Activated CD4-positive, alpha-beta T cell treated with anti-CD3 and anti-CD28 coated beads for 48 hours (primary cell): Measurements from ENCODE around the gene EPHX1.
"Not testable (repeated sequence)": the region's sequence is repeated elsewhere in the genome, so short reads cannot be mapped to it uniquely, and the experiment has no call there.

ENCODE experiments used
- DNase-seq: peaks from one replicate; pipeline ENCODE4 v3.0.0-alpha.2; 2020

Gene EPHX1

DNA sequence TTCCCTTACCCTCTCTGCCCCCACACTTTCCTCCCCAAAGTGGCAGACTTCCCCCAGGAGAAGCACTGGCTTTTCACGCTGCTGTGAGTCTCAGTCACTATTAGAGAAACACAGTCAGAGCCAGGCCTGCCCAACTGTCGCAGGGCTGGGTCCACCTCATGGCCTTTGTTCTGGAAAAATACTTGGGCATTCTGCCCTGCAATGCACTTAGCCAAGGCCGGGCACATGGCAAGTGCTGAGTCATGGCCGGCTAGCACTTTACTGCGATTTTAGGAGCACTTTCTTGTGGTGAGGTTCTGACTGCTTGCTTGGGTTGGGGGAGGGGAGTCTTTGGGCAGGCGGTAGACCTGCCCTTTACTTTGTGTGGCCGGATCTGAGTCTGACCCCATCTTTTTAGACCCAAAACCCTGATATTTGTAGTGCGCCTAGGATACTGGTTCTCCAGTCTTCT, 7.7 kb downstream of the EPHX1 start:
- no peak for DNase-seq

DNA sequence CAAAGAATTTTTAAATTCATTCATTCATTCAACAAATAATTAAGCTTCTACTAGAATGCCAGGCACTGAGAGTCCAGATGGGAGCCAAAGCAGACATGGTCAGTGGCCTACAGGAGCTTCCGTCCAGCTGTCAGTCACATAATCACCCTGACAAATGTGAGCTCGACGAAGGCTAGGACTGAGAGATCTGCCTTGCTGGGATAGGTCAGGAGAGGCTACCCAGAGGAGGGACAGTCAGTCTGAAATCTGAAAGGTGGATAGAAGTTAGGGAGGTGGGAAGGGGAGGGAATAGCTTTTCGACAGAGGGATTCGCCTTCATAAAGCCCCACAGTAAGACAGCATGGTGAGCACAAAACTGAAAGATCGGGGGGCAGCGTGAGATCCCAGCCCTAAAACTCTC, 8.3 kb downstream of the EPHX1 start:
- no peak for DNase-seq

DNA sequence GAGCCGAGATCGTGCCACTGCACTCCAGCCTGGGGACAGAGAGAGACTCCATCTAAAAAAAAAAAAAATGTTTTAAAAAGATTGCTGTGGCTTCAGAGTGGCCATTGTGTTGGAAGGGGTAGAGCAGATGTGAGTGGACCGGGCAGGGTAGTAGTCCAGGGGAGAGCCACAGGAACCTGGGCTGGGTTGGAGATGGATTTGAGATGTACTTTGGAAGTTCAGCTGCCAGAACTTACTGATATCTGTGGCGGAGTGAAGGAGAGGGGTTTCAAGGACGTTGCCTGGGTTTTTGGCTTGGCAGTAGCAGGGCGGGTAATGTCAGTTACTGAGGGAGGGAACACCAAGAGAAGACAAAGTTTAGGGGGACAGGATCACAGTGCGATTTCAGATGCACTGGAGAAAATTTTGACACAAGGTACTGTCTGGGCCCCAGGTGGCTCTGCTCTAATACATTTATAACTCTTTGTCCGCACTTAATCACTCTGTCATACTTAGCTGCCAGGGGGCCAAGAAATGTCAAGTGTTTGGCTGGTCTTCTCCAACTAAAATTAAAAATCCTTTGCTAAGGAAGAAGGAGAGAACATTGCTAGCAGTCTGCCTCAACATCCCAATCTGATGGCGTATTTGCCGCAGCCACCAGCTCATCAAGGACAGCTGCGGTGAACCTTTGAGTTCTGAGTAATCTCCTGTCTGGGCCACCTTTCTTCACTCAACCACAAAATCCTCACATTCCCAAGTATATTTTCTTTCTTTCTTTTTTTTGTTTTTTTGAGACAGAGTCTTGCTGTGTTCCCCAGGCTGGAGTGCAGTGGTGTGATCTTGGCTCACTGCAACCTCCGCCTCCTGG, 9.6 kb downstream of the EPHX1 start:
- DNase-seq, result no peak

DNA sequence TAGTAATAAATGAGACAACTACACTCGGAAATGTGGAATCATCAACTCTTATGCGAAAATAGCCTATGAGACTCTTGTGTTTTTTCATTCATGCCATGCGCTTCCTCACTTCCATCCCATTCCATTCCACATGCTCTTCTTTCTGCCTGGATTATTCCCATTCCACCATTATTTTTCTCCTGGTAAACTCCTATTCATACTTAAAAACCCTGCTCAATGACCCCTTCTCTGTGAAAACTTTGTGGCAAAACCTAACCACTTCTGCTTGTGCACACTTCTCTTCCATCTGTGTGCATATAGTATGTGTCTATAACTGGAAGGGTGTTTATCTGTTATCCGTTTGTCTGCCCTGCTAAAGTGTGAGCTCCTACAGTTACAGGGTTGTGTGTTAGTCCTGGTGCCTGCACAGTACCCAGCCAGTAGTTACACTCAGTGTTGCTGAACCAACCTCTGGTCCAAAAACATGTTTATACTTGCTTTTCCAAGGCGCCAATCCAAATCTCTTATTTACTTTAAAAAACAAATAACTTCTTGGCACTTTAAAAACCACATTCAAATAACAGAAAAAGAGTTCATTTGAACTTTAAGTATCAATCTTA, 10.7 kb downstream of the EPHX1 start:
- no peak for DNase-seq

DNA sequence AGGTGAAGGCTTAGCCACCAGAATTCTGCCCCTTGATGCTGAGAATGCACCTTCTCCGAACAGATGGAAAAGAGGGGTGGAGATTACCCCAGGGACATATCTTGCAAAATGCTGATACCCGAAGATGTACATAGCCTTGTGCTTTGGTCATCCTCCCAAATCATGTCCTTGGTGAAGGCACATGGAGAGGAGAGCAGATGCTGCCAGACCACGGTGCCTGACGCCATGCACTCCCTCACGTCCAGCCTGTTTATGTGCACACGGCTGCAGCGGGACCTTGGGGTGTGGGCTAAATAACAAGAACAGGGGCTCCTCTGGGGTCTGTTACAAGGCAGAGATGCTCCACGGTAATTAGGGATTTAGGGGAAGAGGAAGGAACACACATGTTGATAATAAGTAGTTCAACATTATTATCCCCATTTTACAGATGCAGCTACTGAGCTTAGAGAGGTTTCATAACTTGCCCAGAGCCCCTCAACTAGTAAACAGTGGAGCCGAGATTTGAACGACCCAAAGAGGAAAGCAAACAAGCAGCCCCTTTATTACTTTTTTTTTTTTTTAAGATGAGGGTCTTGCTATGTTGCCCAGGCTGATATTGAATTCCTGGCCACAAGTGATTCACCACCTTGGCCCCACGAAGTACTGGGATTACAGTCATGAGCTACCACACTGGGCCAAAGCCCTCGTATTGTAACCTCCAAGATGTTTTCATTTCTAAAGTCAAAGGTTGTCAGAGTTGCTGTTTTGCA, 12.9 kb downstream of the EPHX1 start:
- DNase-seq, result no peak

DNA sequence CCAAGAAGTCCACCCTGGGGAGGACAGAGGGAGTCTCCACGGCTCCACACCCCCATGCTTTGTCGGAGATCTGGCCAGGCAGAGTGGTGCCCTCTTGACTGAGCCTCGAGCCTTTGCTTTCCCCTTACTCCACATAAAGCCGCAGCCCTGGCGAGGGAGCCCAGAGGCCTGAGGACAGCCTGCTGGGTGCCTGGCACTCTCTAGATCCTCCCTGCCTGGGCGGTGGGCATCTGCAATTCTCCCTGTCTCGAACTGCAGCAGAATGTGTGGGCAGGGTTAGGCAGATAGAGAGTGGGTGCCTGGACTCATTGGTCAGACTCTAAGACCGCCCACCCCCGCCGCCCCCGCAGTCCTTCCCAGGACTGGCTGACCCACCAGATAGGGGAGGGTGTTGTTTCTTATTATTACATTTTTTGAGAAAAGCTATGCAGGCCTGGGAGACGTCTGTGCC, 13.9 kb downstream of the EPHX1 start:
- no peak for DNase-seq

DNA sequence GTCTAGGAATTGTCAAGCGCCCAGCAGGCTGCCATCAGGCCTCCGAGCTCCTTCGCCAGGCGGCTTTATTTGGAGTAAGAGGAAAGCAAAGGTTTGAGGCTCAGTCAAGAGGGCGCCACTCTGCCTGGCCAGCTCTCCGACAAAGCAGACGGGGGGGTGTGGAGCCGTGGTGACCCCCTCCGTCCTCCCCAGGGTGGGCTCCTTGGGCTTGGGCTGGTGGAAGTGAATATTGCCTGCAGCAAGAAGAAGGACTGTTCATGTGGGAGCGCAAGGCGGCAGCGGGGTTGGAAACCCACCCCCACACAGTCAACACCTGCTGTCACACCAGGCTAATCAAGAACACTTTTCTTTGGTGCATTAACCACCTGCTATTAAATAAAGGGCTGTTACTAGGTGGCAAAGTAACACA, 14.6 kb downstream of the EPHX1 start:
- no peak for DNase-seq

DNA sequence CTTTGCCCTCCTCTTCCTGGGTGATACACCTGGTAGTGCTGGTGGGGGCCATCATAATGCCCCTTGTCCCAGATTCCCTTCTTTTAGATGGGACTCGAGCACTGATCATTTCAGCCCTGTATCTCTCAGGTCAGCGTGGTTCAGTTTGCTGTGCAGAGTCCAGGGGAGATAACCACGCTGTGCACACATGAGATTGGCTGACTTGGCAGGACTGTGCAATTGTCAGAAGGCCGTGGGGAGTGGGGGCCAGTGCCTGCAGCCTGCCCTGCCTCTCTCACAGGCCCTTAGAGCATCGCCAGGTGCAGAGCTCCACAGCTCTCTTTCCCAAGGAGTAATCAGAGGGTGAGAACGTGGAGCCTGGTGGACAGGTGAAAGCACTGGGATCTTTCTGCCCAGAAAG, 15.2 kb downstream of the EPHX1 start:
- no peak for DNase-seq

DNA sequence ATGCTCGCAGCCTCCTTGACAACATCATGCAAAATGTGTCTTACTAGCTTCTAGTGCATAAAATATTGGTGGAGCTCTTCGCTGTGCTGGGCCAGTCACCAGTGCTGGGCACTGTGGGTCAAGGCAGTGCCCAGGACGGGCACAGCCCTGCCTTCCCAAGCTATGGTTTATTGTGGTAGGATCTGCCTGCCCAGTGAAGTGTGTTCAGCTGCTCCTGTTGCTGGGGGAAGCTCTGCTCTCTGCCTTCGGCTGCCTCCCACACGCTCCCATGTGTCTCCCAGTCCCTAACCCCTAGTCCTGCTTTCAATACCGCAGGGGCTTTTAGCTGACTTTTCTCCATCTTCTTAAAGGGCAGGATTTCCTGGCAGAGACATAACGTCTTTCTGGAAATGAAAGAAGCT, 15.7 kb downstream of the EPHX1 start:
- DNase-seq, result no peak

DNA sequence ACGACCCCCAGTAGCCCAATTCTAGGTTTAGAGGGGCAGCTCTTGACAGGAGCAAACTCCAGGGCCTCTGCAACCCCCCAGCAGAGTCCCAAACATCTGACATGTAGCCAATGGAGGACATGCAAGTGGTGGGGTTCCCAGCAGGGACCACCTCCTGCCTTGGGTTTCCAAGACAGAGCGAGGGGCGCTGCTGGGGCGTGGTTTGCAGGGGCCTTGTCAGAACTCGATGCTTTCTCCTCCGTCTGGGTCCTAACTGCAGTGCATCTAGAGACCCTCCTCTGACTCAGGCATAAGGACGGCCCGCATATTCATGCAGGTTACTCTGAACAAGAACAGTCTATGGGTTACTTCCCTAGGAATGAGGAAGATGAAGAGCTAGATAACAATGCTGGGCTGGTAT, 17.2 kb downstream of the EPHX1 start:
- DNase-seq, result no peak

DNA sequence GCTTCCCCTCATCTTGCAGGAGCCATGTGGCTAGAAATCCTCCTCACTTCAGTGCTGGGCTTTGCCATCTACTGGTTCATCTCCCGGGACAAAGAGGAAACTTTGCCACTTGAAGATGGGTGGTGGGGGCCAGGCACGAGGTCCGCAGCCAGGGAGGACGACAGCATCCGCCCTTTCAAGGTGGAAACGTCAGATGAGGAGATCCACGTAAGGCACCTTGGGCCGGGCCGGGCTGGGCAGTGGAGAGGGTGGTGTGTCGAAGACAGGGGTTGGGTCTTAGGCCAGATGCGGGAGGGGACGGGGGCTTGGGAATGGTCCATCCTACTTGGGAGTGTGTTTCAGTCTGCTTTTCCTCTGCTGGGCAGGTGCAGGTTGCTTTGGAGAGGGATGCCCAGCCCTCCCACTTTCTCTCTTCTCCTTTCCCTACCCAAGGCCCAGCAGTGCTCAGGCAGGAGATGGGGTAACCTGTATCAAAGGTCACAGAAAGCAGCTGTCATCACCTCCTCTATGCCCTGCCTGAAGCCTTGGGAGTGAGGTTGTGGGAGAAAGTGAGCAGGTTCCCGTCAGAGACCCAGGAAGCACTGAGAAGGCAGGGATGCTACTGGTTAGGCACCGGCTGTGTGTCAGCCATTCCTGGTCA, 18.9 kb downstream of the EPHX1 start:
- DNase-seq, result no peak

DNA sequence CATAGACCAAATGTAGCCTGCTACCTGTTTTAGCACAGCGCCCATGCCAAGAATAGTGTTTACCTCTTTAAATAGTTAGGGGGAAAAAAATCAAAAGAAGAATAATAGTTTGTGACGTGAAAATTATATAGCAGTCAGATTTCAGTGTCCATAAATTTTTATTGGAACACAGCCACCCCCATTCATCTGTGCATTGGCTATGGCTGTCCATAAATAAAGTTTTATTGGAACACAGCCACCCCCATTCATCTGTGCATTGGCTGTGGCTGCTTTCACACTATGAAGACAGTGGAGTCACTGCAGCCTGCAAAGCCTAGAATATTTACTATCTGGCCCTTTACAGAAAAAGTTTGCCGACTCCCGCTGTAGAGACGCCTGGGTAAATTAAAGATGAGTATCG, 20.9 kb downstream of the EPHX1 start:
- DNase-seq, result no peak

DNA sequence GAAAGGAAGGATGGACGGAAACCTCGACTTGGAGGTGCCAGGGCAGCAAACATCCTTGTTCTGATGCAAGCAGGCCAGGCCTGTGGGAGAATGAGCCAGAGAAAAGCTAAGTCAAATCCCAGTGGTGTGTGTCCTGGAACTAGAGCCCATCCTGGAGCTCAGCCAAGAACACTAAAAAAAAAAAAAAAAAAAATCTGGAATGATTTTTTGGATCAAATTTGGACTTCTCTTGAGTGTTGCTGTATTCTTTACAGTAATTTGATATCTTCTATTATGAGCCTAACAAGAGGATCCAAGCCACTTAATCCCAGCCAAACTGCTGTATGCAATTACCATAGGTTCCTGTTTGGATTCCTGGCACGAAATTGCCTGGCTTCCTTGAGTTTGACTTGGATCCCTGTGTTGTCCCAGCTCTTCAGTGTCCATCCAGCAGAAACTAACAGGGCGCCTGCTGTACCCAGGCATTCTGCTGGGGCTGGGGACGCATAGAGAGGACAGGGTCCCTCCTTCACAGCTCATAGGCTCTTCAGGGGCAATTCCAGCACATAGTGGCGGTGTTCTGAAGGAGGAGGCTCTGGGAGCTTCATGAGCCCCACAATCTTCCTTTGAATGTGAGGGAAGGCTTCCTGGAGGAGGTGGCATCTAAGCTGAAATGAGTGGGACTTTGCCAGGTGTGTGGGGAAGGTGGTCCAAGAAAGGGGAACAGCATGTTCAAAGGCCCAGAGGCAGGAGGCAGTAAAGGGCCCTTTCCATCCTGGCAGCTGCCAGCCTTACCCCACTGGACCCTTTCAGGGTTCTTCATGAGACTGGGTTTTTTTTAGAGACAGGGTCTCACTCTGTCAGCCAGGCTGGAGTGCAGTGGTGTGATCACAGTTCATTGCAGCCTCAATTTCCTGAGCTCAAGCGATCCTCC, 24.7 kb downstream of the EPHX1 start:
- DNase-seq, result no peak

DNA sequence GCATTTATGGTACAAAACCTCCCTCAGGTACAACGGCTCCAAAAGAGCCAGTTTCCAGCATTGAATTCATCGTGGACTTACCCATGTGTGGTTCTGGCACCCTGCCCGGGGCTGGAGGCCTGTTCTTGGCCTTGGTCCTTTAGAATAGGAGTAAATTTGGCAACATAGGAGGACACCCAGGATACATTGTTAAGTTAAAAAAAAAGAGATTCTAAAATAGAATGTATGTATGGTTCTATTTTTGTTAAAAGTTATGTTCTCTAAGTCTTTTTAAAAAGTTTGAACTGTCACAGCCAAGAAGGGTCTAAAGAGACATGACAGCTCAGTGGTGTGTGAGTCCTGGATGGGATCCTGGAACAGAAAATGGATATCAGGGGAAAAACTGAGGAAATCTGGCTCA, 25.9 kb downstream of the EPHX1 start:
- DNase-seq, result no peak

DNA sequence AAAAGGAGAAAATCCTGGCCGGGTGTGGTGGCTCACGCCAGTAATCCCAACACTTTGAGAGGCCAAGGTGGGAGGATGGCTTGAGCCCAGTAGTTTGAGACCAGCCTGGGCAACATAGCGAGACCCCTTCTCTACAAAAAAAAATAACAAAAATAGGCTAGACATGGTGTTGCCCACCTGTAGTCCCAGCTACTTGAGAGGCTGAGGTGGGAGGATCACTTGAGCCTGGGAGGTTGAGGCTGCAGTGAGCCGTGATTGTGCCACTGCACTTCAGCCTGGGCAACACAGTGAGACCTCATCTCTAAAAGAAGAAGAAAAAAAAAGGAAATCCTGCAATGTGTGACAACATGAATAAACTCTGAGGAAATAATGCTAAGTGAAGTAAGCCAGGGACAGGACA, 26.4 kb downstream of the EPHX1 start:
- DNase-seq, result not testable (repeated sequence)

DNA sequence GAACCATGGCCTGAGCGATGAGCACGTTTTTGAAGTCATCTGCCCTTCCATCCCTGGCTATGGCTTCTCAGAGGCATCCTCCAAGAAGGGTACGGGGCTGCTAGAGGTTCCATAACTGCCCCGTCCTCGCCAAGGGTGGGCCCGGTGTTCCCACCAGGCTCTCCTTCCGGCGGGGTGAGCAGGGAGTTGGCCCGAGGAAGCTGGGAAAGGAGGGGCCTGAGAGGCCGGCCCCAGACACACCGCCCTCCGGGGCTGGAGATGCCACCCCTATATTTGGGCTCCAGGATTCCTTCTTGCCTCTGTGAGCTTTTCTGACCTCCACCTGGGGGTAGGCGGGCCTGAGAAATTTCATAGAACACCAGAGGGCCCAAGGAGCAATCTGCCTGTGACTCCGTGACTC, 28.9 kb downstream of the EPHX1 start:
- DNase-seq, result no peak

DNA sequence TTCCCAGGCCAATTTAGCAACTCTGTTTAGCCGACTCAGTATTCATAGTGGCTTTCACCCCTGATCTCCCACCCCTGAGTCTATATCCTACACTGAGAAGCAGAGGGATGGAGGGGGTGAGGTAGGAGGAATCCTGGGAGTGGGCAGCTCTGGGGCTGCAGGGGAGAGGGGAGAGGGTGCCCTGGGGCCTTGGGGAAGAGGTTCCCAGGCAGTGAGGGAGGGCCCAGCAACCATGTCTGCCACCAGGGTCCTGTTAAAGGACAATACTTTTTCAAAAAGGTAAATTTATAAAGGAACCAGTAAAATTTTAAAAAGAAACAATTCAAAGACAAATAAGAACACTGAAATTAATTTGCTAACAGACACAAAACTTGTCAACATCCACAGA, 30.3 kb downstream of the EPHX1 start:
- no peak for DNase-seq

DNA sequence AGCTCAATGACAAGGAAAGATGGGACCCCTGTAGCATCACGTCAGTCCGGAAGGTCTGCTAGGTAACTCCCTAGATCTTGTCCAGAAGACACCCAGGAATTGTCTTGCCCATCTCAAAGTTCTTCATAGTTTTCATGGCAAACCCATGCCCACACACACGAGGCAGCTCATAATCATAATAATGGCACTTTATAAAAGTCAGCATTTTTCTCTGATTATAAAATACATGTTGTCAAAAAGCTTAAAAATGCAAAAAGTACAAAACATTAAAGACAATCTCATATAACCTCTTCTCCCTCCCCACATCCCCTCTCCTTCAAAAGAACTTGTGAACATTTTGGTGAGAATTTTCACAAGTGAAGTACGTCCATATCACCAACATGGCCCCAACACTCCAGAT, 30.8 kb downstream of the EPHX1 start:
- no peak for DNase-seq

DNA sequence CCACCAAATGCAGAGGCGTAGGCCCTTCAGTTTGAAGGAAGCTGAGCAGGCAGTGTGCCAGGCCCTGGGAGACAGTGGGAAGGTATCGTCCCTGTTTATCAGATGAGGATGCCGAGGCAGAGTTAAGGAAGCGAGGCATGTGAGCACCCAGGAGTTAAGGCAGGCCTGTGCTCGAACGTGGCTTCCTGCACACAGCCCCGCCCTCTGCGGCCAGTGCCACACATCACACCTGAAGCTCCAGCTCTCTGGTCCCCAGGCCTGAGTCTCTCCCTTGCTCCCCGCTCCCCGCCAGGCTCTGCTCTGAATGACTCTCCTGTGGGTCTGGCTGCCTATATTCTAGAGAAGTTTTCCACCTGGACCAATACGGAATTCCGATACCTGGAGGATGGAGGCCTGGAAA, 32.1 kb downstream of the EPHX1 start:
- no peak for DNase-seq

DNA sequence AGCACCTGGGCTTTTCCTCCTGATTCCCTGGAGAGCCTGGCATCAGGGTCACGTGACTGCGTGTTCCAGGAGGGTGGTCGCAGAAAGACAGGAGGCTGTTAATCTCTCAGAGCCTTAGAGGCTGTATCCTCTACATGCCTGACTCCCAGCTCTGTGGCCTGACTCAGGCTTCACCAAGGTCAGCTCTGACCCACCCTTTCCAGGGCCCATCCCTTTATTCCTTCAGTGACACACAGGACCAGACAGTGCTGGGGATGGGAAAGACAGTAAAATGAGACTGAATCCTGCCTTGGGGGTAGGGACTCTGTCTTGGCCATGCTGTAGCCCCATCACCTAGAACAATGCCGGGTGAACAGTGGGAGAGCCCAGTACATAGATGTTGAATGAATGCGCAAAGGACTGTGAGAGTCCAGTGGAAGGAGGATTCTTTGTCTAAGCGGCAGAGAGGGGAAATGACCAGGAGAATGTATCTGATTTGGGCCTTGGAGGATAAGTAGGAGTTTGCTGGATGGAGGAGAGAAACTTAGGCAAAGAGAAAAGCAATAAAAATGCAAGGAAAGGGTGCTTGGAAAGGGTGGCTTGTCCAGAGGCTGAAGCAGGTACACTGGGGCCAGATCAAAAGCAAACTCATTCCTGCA, 33.0 kb downstream of the EPHX1 start:
- no peak for DNase-seq

DNA sequence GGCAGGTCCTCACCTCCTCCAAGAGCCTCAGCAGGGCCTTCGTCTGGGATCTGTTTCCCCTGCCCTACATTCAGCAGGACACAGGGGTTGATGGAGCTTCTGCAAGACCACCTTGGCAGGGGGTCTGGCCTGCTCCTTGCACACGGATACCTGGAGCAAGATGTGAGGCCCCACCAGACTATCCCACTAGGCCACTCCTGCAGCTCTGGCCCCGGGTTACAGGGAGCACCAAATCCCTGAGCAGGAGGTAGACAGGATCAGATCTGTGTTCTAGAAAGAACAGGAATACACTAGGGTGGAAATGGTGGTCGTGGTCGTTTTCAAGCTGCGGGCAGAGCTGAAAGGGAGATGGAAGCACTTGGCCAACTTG, 33.5 kb downstream of the EPHX1 start:
- no peak for DNase-seq
